Glutamatergic neuron (in vitro differentiated cells): ENCODE data around the gene SVIL. TPM values are rescaled to one million over a fixed set of nuclear protein-coding genes. Genes with fewer than 3 reads are reported as not detected.
A peak's percentile ranks its signal among the peaks of the same experiment; 100 is the strongest.

Experiments
- DNase-seq: peaks from one replicate; pipeline ENCODE4 v3.0.0; 2022
- H3K27ac Mint-ChIP-seq: one replicate; pipeline ENCODE4 v1.8.0; 2020; ENCODE audit warnings: mild to moderate bottlenecking, mixed read lengths, inconsistent platforms; ENCODE audit not compliant: unreplicated experiment
- H3K27me3 Mint-ChIP-seq: one replicate; pipeline ENCODE4 v1.8.0; 2020; ENCODE audit warnings: mild to moderate bottlenecking, moderate library complexity, mixed read lengths, inconsistent platforms; ENCODE audit not compliant: unreplicated experiment
- H3K36me3 Mint-ChIP-seq: one replicate; pipeline ENCODE4 v1.8.0; 2020; ENCODE audit warnings: mild to moderate bottlenecking, mixed read lengths, inconsistent platforms; ENCODE audit not compliant: unreplicated experiment
- H3K4me1 Mint-ChIP-seq: one replicate; pipeline ENCODE4 v1.8.0; 2020; ENCODE audit warnings: mild to moderate bottlenecking, low read depth, mixed read lengths, inconsistent platforms; ENCODE audit not compliant: unreplicated experiment
- H3K4me3 Mint-ChIP-seq: one replicate; pipeline ENCODE4 v1.8.0; 2020; ENCODE audit warnings: mild to moderate bottlenecking, mixed read lengths, inconsistent platforms; ENCODE audit not compliant: unreplicated experiment
- H3K9me3 Mint-ChIP-seq: one replicate; pipeline ENCODE4 v1.8.0; 2020; ENCODE audit warnings: mild to moderate bottlenecking, moderate library complexity, mixed read lengths, inconsistent platforms; ENCODE audit not compliant: unreplicated experiment
- CTCF ChIP-seq: fragments of 200-600 bp; sonication (generic); IDR thresholded peaks from one replicate; pipeline ENCODE4 v1.5.0; 2021; ENCODE audit not compliant: partially characterized antibody, unreplicated experiment
- total RNA-seq: library from RNA; stranded (reverse); fragmentation: NEBNext Ultra II Directional; extraction: Animal tissue kit (Norgen Biotek cat#: 25700); gene quantifications from one replicate; pipeline ENCODE4 v1.2.1, GENCODE V29; 2021; ENCODE audit not compliant: unreplicated experiment

SVIL gene
- total RNA-seq, 1 donor from 2014 or later: 117 TPM

DNA sequence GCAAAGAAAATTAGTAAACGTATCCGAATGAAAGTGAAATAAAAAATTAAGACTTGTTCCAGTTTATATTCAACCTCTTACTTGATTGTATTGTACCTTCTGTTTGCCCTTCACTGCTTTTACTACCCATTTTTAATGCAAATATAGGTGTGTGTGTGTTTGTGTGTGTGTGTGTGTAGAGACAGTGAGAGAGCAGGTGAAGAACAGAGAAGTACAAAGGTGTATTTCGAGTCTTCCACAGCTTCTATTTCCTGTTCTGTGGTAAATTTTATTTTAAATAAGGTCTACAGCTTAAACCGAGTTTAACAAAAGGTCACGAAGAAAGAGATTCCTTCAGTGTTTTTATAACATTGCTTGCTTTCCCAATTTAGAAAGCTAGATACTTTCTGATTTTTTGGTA lies 12.7 kb upstream of the SVIL start:
- Mint-ChIP-seq H3K4me1 (peaks cover 44% of the 10 kb centered on the region), H3K27me3 (peaks cover 7% of the 10 kb centered on the region), H3K9me3 (peaks cover 13% of the 10 kb centered on the region), H3K4me3 (no peak overlapping the region), H3K27ac (no peak overlapping the region), H3K36me3 (no peaks in the 10 kb centered on the region)
- DNase-seq: no peak
- no peak for TF ChIP-seq CTCF

GRCh38 chr10:29646960-29647461 lies 12.2 kb upstream of the SVIL start:
- no peak for TF ChIP-seq CTCF
- no peak for DNase-seq
- Mint-ChIP-seq H3K27me3 (peaks cover 7% of the 10 kb centered on the region), H3K27ac (peak overlapping the region; percentile 84), H3K4me1 (peaks cover 44% of the 10 kb centered on the region), H3K9me3 (peaks cover 13% of the 10 kb centered on the region), H3K36me3 (no peaks in the 10 kb centered on the region), H3K4me3 (no peak overlapping the region)

- peaks cover 44% of the 10 kb centered on the region for H3K4me1 Mint-ChIP-seq
- peak overlapping the region; percentile 84 for H3K27ac Mint-ChIP-seq
- peak; percentile 33 for DNase-seq
- H3K27me3 Mint-ChIP-seq: peaks cover 7% of the 10 kb centered on the region
- no peaks in the 10 kb centered on the region for H3K36me3 Mint-ChIP-seq
- peak overlapping the region; percentile 47 for H3K4me3 Mint-ChIP-seq
- no peak for TF ChIP-seq CTCF
- H3K9me3 Mint-ChIP-seq: peaks cover 13% of the 10 kb centered on the region
These were observed 11.6 kb upstream of the SVIL start for GRCh38 chr10:29646238-29646902.

GRCh38 chr10:29643771-29644501 lies 9.2 kb upstream of the SVIL start:
- Mint-ChIP-seq H3K27ac (peak overlapping the region; percentile 33), H3K27me3 (peaks cover 4% of the 10 kb centered on the region), H3K4me3 (no peak overlapping the region), H3K4me1 (peaks cover 49% of the 10 kb centered on the region), H3K36me3 (peaks cover 5% of the 10 kb centered on the region), H3K9me3 (peaks cover 13% of the 10 kb centered on the region)
- no peak for TF ChIP-seq CTCF
- DNase-seq: no peak

- peaks cover 44% of the 10 kb centered on the region for H3K4me1 Mint-ChIP-seq
- H3K9me3 Mint-ChIP-seq: peaks cover 11% of the 10 kb centered on the region
- no peak for DNase-seq
- H3K4me3 Mint-ChIP-seq: no peak overlapping the region
- H3K27ac Mint-ChIP-seq: no peak overlapping the region
- TF ChIP-seq CTCF: no peak
- H3K36me3 Mint-ChIP-seq: peaks cover 5% of the 10 kb centered on the region
- H3K27me3 Mint-ChIP-seq: peaks cover 4% of the 10 kb centered on the region
These were observed 8.2 kb upstream of the SVIL start for GRCh38 chr10:29642990-29643389.
